Chondrocyte (in vitro differentiated cells): ENCODE results near the gene TEX44. TPM values are rescaled to one million over a fixed set of nuclear protein-coding genes. Genes with fewer than 3 reads are reported as not detected.
"Not testable (repeated sequence)": the region's sequence is repeated elsewhere in the genome, so short reads cannot be mapped to it uniquely, and the experiment has no call there.

Source experiments
- DNase-seq: peaks from one replicate; pipeline ENCODE4 v3.0.0; 2021; ENCODE audit warnings: mixed read lengths, low spot score
- H3K27ac Mint-ChIP-seq: one replicate; pipeline ENCODE4 v1.8.0; 2021; ENCODE audit warnings: mild to moderate bottlenecking, moderate library complexity, mixed read lengths; ENCODE audit not compliant: unreplicated experiment
- H3K27me3 Mint-ChIP-seq: 2 replicates; pipeline ENCODE4 v1.8.0; 2021; ENCODE audit warnings: low read depth, mixed read lengths
- H3K36me3 Mint-ChIP-seq: 2 replicates; pipeline ENCODE4 v1.8.0; 2021; ENCODE audit warnings: low read depth, mixed read lengths
- H3K4me1 Mint-ChIP-seq: 2 replicates; pipeline ENCODE4 v1.8.0; 2021; ENCODE audit warnings: low read depth, mild to moderate bottlenecking, mixed read lengths
- H3K4me3 Mint-ChIP-seq: one replicate; pipeline ENCODE4 v1.8.0; 2021; ENCODE audit warnings: mild to moderate bottlenecking, moderate library complexity, mixed read lengths; ENCODE audit not compliant: unreplicated experiment
- H3K9me3 Mint-ChIP-seq: 2 replicates; pipeline ENCODE4 v1.8.0; 2021; ENCODE audit warnings: low read depth, mixed read lengths
- total RNA-seq: library from RNA; stranded (reverse); gene quantifications from 3 replicates; pipeline ENCODE4 v1.2.1, GENCODE V29; 2021
- TF ChIP-seq, protein P1 (sequence below): fragments of 200-600 bp; sonication (generic); IDR thresholded peaks from 2 replicates; pipeline ENCODE4 v1.5.0; 2021; ENCODE audit warnings: antibody characterized with exemption, mild to moderate bottlenecking, moderate library complexity

Gene TEX44
- total RNA-seq, 1 donor from 2014 or later: not detected

GRCh38 chr2:231583982-231584381 is 8.7 kb upstream of the TEX44 start:
- Mint-ChIP-seq H3K27me3 (peaks cover 2% of the 10 kb centered on the region), H3K36me3 (no peaks in the 10 kb centered on the region), H3K4me1 (no peaks in the 10 kb centered on the region), H3K9me3 (no peaks in the 10 kb centered on the region), H3K4me3 (no peak overlapping the region), H3K27ac (no peak overlapping the region)
- no peak for DNase-seq
- TF ChIP-seq, protein P1, sequence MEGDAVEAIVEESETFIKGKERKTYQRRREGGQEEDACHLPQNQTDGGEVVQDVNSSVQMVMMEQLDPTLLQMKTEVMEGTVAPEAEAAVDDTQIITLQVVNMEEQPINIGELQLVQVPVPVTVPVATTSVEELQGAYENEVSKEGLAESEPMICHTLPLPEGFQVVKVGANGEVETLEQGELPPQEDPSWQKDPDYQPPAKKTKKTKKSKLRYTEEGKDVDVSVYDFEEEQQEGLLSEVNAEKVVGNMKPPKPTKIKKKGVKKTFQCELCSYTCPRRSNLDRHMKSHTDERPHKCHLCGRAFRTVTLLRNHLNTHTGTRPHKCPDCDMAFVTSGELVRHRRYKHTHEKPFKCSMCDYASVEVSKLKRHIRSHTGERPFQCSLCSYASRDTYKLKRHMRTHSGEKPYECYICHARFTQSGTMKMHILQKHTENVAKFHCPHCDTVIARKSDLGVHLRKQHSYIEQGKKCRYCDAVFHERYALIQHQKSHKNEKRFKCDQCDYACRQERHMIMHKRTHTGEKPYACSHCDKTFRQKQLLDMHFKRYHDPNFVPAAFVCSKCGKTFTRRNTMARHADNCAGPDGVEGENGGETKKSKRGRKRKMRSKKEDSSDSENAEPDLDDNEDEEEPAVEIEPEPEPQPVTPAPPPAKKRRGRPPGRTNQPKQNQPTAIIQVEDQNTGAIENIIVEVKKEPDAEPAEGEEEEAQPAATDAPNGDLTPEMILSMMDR: no peak

DNA sequence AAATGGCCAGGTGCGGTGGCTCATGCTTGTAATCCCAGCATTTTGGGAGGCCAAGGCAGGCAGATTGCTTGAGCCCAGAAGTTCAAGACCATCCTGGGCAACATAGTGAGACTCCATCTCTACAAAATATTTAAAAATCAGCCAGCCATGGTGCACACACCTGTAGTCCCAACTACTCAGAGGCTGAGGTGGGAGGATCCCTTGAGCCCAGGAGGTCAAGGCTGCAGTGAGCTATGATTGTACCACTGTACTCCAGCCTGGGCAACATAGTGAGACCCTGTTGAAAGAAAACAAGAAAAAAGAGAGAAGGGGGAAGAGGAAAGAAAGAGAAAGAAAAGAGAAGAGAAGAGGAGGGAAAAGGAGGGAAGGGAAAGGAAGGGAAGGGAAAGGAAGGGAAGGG is 4.9 kb upstream of the TEX44 start:
- H3K27me3 Mint-ChIP-seq, H3K9me3 Mint-ChIP-seq, H3K27ac Mint-ChIP-seq, H3K4me3 Mint-ChIP-seq, H3K4me1 Mint-ChIP-seq, H3K36me3 Mint-ChIP-seq, DNase-seq: not testable (repeated sequence)

DNA sequence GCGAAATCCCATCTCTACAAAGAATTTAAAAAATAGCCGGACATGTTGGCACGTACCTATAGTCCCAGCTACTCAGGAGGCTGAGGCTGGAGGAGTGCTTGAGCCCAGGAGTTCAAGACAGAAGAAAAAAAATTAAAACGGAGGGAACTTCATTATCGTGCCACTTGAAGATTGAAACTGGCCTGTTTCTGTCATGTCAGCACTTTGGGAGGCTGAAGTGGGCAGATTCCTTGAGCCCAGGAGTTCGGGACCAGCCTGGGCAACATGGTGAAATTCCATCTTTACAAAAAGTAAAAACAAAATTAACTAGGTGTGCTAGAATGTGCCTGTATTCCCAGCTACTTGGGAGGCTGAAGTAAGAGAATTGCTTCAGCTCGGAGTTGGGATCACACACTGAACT is 3.0 kb upstream of the TEX44 start:
- no peak overlapping the region for H3K27ac Mint-ChIP-seq
- H3K4me1 Mint-ChIP-seq: no peaks in the 10 kb centered on the region
- no peaks in the 10 kb centered on the region for H3K27me3 Mint-ChIP-seq
- H3K36me3 Mint-ChIP-seq: no peaks in the 10 kb centered on the region
- TF ChIP-seq, protein P1: no peak
- H3K9me3 Mint-ChIP-seq: no peaks in the 10 kb centered on the region
- no peak for DNase-seq
- H3K4me3 Mint-ChIP-seq: no peak overlapping the region

- DNase-seq: no peak
- Mint-ChIP-seq H3K27ac (no peak overlapping the region), H3K4me1 (no peaks in the 10 kb centered on the region), H3K36me3 (no peaks in the 10 kb centered on the region), H3K9me3 (no peaks in the 10 kb centered on the region), H3K27me3 (no peaks in the 10 kb centered on the region), H3K4me3 (no peak overlapping the region)
- TF ChIP-seq, protein P1: no peak
Observed at GRCh38 chr2:231590614-231591013, 2.0 kb upstream of the TEX44 start.

- TF ChIP-seq, protein P1: no peak
- Mint-ChIP-seq H3K4me1 (no peaks in the 10 kb centered on the region), H3K27me3 (no peaks in the 10 kb centered on the region), H3K4me3 (no peak overlapping the region), H3K9me3 (no peaks in the 10 kb centered on the region), H3K36me3 (no peaks in the 10 kb centered on the region), H3K27ac (no peak overlapping the region)
- DNase-seq: no peak
Observed at GRCh38 chr2:231593666-231594065, 1.0 kb downstream of the TEX44 start.

GRCh38 chr2:231597014-231597611 is 4.4 kb downstream of the TEX44 start:
- Mint-ChIP-seq H3K4me3 (no peak overlapping the region), H3K9me3 (no peaks in the 10 kb centered on the region), H3K27ac (no peak overlapping the region), H3K27me3 (no peaks in the 10 kb centered on the region), H3K36me3 (no peaks in the 10 kb centered on the region), H3K4me1 (peaks cover 5% of the 10 kb centered on the region)
- TF ChIP-seq, protein P1: no peak
- no peak for DNase-seq
